Right renal pelvis (tissue), 4 donors: Measurements from ENCODE around the gene DIP2C. TPM values are rescaled to one million over a fixed set of nuclear protein-coding genes. Genes with fewer than 3 reads are reported as not detected.

ENCODE experiments used
- DNase-seq, 4 donors: peaks; one replicate each; pipeline ENCODE4 v3.0.0-alpha.2; 2013; ENCODE audit warnings: low read depth in 4 of 4, low spot score in 3 of 4, missing footprints in 1 of 4
- polyA plus RNA-seq, 4 donors: library from polyadenylated mRNA; unstranded; fragments of 120-200 nt; gene quantifications; one replicate each; pipeline ENCODE4 v1.2.1, GENCODE V29; 2013; ENCODE audit not compliant: insufficient read length in 4 of 4

Gene DIP2C
- polyA plus RNA-seq, 4 donors, result 19.6 to 22.4 (median 21.1) TPM

GRCh38 chr10:390449-391100, 298.9 kb downstream of the DIP2C start:
- no peak for DNase-seq

- DNase-seq, result no peak
Observed at GRCh38 chr10:389836-390448, 299.5 kb downstream of the DIP2C start.

GRCh38 chr10:389261-389790, 300.1 kb downstream of the DIP2C start:
- no peak for DNase-seq

- no peak for DNase-seq
Observed at GRCh38 chr10:388661-389045, 300.8 kb downstream of the DIP2C start.

GRCh38 chr10:387909-388660, 301.4 kb downstream of the DIP2C start:
- no peak for DNase-seq

- DNase-seq, result no peak
Observed at GRCh38 chr10:387593-387891, 301.9 kb downstream of the DIP2C start.

GRCh38 chr10:386771-387592, 302.5 kb downstream of the DIP2C start:
- no peak for DNase-seq

- DNase-seq, result no peak
Observed at GRCh38 chr10:385571-386300, 303.7 kb downstream of the DIP2C start.

GRCh38 chr10:384538-385305, 304.7 kb downstream of the DIP2C start:
- no peak for DNase-seq

GRCh38 chr10:383519-383918, 305.9 kb downstream of the DIP2C start:
- no peak for DNase-seq

GRCh38 chr10:381805-382204, 307.7 kb downstream of the DIP2C start:
- no peak for DNase-seq

GRCh38 chr10:381346-381745, 308.1 kb downstream of the DIP2C start:
- DNase-seq, result no peak

- DNase-seq, result no peak
Observed at GRCh38 chr10:380313-380940, 309.0 kb downstream of the DIP2C start.

- no peak for DNase-seq
Observed at GRCh38 chr10:378930-379704, 310.4 kb downstream of the DIP2C start.

GRCh38 chr10:378230-378929, 311.1 kb downstream of the DIP2C start:
- DNase-seq, result no peak

GRCh38 chr10:377228-377627, 312.2 kb downstream of the DIP2C start:
- no peak for DNase-seq

- DNase-seq, result no peak
Observed at GRCh38 chr10:375815-376505, 313.5 kb downstream of the DIP2C start.
